ENCODE data around the gene SLC25A13. TPM values are rescaled to one million over a fixed set of nuclear protein-coding genes. Genes with fewer than 3 reads are reported as not detected.
A peak's percentile ranks its signal among the peaks of the same experiment; 100 is the strongest.

SLC25A13 gene
- total and polyA plus RNA-seq, 2 of the 13 experiments (the other 11 are each of a cell fraction or from before 2014, with no cell fraction given): 36.2 to 84.9 TPM

- TF ChIP-seq HMGXB4 (CRISPR knock-in tag; IDR thresholded peaks at IDR 0.05; ENCODE audit: borderline replicate concordance in 1 of 2, low read depth in 1 of 2): no peak
- no peak for TF ChIP-seq MBD4 (IDR thresholded peaks at IDR 0.05; ENCODE audit: borderline replicate concordance, low read length)
- TF ChIP-seq MBNL3 (CRISPR knock-in tag; conservative IDR thresholded peaks at IDR 0.05): no peak
- TF ChIP-seq ZNF260 (CRISPR knock-in tag; IDR thresholded peaks at IDR 0.05; ENCODE audit: borderline replicate concordance, low read depth): no peak
- TF ChIP-seq MZF1 (CRISPR knock-in tag; IDR thresholded peaks at IDR 0.05; ENCODE audit: borderline replicate concordance): no peak
- no peak for TF ChIP-seq ZFP90 (CRISPR knock-in tag; IDR thresholded peaks at IDR 0.05; ENCODE audit: borderline replicate concordance)
- TF ChIP-seq ZNF333 (CRISPR knock-in tag; IDR thresholded peaks at IDR 0.05; ENCODE audit: borderline replicate concordance): no peak
- TF ChIP-seq THAP11 (CRISPR knock-in tag; IDR thresholded peaks at IDR 0.05): 0 out of 2 replicates have a peak, but pooled peaks have one; percentile 22
- no peak for TF ChIP-seq ATF2 (CRISPR knock-in tag; IDR thresholded peaks at IDR 0.05)
- no peak for TF ChIP-seq SOX13 (IDR thresholded peaks at IDR 0.05)
- TF ChIP-seq SOX13 (CRISPR knock-in tag; conservative IDR thresholded peaks at IDR 0.05 in 1 of 2, IDR thresholded peaks at IDR 0.05 in 1 of 2): peak in 1 of 2 experiments; percentile 30; a peak in 1 of 4 replicates
- no peak for TF ChIP-seq RFXANK (CRISPR knock-in tag; IDR thresholded peaks at IDR 0.05)
- no peak for TF ChIP-seq MTERF4 (CRISPR knock-in tag; IDR thresholded peaks at IDR 0.05)
- no peak for TF ChIP-seq ZNF709 (CRISPR knock-in tag; IDR thresholded peaks at IDR 0.05)
- no peak for TF ChIP-seq KLF12 (CRISPR knock-in tag; IDR thresholded peaks at IDR 0.05; ENCODE audit: borderline replicate concordance)
- peak; percentile 27 for TF ChIP-seq XRCC5 (optimal IDR thresholded peaks at IDR 0.05; ENCODE audit: low read length)
- no peak for TF ChIP-seq ZNF362 (CRISPR knock-in tag; IDR thresholded peaks at IDR 0.05; ENCODE audit: borderline replicate concordance)
- no peak for TF ChIP-seq HNRNPUL1 (IDR thresholded peaks at IDR 0.05; ENCODE audit: low read depth, low read length)
- no peak for TF ChIP-seq ZNF710 (CRISPR knock-in tag; IDR thresholded peaks at IDR 0.05; ENCODE audit: borderline replicate concordance)
- no peak for TF ChIP-seq ZNF749 (CRISPR knock-in tag; IDR thresholded peaks at IDR 0.05; ENCODE audit: borderline replicate concordance)
Observed at GRCh38 chr7:96297876-96298275, 24.0 kb downstream of the SLC25A13 start (continued).
